Lung microvascular endothelial cell (primary cell): Measurements from ENCODE around the gene SSU72. TPM values are rescaled to one million over a fixed set of nuclear protein-coding genes. Genes with fewer than 3 reads are reported as not detected.
A peak's percentile ranks its signal among the peaks of the same experiment; 100 is the strongest.

Source experiments
- DNase-seq, 2 donors: peaks; one replicate each; pipeline versions ENCODE4 v3.0.0 to v3.0.0-alpha.2; 2010; ENCODE audit warnings: low read depth in 2 of 2
- total RNA-seq: library from RNA; depleted of rRNA; stranded (reverse); fragments of >200 nt; gene quantifications from 2 replicates; pipeline ENCODE4 v1.2.1, GENCODE V29; 2014

The SSU72 gene
- total RNA-seq, 1 donor from 2014 or later = 50.8 TPM

DNA sequence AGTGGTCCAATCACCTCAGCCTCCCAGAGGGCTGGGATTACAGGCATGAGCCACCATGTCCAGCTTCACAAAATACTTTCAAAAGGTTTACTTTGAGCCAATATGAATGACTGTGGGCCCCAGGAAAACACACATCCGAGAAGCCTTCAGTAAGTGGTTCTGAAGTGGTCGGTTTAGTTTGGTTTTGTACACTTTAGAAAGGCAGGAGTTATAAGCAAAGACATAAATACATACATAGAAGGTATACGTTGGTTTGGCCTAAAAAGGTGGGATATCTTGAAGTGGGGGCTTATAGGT is 37.4 kb upstream of the SSU72 start:
- DNase-seq = no peak

DNA sequence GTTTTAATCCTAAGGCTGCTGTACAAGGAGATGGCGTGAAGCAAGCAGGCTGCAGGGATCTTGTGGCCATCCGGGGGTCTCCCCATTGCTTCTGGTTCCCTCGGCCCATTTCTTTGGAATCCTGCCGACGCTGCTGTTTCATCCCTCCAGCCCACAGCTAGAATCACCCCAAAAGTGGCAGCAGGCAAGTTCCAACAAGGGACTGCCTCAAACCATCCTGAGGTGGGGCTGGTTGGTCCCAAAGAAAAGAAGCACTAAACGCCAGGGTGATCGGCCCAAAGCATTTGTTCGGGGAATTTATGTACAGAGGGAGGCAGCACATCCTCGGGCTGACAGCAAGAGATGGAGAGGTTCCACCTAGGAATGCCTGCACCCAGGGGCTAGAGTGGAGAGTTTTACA is 36.1 kb upstream of the SSU72 start:
- DNase-seq = no peak

DNA sequence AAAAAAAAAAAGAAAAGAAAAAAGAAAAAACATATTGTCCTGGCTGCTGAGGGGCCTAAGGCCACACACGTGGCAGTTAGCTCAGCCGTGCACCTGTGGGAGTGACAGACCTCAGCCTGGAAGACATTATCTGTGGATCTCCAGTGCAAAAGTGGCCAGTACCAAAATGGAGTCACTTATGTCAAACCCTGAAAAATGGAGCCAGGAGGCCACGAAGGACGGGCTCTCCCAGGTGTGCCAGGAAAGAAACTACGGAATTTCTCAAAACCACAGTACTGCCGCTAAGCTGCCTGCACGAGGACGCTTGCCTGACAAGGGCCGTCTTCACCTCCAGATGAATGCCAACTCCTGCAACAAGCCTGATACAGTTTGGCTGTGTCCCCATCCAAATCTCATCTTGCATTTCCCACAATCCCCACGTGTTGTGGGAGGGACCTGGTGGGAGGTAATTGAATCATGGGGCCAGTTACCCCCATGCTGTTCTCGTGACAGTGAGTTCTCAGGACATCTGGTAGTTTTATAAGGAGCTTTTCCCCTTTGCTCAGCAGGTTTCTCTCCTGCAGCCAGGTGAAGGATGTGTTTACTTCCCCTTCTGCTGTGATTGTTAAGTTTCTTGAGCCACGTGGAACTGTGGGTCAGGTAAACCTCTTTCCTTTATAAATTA is 35.3 kb upstream of the SSU72 start:
- DNase-seq = no peak

DNA sequence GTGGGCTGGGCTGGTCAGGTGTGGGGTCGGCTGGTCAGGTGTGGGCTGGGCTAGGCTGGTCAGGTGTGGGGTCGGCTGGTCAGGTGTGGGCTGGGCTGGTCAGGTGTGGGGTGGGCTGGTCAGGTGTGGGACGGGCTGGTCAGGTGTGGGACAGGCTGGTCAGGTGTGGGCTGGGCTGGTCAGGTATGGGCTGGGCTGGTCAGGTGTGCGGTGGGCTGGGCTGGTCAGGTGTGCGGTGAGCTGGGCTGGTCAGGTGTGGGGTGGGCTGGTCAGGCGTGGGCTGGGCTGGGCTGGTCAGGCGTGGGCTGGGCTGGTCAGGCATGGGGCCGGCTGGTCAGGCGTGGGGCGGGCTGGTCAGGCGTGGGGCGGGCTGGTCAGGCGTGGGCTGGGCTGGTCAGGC is 31.6 kb upstream of the SSU72 start:
- no peak for DNase-seq

DNA sequence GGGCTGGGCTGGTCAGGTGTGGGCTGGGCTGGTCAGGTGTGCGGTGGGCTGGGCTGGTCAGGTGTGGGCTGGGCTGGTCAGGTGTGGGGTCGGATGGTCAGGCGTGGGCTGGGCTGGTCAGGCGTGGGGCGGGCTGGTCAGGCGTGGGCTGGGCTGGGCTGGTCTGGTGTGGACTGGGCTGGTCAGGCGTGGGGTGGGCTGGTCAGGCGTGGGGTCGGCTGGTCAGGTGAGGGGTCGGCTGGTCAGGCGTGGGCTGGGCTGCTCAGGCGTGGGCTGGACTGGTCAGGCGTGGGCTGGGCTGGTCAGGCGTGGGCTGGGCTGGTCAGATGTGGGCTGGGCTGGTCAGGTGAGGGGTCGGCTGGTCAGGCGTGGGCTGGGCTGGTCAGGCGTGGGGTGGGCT is 31.1 kb upstream of the SSU72 start:
- no peak for DNase-seq

DNA sequence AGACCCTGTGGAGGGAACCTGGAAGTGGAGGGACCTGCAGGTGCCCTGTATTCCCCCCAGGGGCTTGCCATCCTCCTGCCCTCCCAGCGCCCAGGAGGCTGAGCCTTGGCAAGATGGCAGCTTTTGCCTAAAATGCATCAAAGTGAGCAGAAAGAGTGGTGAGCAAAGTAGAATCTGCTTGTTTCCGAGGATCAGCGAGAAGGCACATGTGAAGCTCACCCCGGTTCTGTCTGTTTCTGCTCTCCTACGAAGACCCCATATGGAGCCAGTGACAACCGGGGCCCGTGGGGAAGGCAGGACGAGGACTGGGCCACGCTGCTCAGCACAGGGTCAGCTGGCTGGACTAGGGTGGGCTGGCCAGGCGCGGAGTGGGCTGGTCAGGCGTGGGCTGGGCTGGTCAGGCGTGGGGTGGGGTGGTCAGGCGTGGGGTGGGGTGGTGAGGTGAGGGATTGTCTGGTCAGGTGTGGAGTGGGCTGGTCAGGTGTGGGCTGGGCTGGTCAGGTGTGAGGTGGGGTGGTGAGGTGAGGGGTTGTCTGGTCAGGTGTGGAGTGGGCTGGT is 30.4 kb upstream of the SSU72 start:
- no peak for DNase-seq

DNA sequence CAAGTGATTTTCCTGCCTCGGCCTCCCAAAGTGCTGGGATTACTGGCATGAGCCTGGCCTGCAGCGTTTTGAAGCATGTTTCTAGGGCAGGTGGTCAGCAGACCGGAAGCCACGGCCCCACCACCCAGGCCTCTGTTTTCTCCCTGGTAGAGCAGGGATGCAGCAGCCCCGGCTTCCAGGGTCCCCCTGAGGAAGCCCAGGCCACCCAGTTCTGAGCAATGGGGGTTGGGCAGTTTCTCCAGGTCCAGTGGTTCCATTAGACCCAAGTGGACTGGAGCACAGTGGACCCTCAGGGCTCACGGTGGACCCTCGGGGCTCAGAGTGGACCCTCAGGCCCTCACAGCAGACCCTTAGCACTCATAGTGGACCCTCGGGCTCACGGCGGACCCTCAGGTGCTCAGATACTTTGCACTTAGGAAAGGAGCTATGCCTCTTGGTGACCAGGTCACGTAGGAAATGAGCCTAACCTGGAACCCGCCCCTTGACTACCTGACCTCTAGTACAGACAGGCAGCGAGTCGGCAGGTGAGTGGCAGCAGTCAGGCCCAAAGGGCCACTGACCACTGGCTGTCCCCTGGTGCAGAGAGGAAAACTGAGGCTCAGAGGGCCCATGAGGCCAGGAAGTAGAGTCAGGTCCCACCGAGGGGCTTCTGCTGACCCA is 29.8 kb upstream of the SSU72 start:
- no peak for DNase-seq

DNA sequence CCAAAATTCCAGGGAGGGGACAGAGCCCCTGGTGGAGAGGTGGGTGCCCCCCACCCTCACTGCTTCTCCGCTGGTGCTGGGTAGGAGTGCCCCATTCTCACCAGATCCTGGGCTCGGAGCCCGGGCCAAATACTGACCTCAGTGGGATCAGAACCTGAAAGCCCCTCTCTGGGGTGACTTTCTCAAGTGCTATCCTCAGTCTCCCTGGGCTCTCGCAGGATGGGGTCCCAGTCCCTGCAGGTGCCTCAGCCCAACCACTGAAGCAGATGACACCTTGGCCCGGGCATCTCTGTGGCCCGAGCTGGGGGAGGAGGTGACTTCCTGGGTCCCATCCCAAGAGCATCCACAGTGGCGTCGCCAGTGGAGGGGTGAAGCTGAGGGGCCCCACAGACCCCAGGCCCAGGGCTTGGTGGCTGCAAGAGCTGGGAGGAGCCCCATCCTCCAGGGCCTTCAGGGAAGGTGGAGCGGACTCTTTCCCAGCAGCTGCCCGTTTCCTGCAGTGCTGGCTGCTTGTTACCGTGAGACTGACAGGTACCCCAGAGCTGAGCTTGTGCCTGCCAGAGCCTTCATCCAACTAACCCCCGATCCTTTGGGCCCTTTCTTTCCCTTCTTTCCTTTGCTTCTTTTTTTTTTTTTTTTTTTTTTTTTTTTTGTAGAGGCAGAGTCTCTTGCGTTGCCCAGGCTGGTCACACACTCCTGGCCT is 29.2 kb upstream of the SSU72 start:
- DNase-seq = no peak

DNA sequence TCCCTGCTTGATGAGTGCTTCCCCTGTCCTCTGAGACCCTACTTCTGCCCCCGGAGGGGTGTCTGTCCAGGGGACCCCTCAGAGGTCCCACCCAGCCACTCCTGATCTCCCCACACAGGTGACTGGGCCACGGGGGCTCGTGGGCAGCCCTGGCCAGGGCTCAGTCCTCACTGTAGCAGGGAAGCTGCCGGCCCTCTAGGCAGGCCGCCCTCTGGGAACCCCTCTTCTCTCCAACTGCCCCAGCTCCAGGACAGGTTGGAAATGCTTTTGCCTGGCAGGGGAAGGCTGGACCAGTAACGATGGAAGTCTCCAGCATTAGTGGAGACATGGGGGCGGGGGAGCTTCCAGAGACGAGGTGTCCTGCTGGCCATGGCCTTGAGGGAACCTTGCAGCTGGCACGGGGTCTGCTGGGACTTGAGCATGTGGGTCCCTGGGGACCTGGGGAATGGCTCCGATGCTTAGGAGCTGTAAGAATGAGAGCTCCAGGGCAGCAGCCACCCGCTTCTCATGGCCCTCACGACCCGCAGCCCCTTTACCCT is 28.4 kb upstream of the SSU72 start:
- no peak for DNase-seq

DNA sequence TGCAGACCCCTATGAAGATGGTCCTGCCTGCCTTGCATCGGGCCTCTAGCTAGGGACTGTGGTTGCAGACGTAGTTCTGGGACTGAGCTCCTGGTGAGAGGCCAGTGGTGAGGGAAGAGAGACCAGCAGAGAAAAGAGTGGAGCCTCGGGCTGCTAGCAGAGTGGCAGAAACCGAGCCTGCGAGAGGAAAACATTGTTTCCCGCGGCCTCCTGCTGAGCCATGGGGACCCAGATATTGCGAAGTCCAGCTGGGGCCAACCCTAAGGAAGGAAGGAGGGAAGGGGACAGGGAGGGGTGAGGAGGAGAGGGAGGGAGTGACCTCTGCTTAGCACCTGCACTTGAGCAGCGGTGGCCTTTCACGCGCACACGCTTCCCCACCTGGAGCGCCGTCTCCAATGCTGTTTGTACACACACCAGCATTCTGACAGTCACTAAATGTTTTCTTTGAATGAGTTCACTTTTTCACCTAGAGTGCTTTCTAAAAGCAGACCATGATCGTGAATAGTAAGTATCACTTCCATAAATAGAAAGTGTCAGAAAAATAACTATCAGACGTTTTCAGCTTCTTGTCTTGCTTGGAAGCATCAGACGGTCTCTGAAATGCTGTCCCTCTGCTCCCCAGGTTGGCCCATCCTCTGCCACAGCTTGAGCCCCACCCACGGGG is 27.8 kb upstream of the SSU72 start:
- no peak for DNase-seq

DNA sequence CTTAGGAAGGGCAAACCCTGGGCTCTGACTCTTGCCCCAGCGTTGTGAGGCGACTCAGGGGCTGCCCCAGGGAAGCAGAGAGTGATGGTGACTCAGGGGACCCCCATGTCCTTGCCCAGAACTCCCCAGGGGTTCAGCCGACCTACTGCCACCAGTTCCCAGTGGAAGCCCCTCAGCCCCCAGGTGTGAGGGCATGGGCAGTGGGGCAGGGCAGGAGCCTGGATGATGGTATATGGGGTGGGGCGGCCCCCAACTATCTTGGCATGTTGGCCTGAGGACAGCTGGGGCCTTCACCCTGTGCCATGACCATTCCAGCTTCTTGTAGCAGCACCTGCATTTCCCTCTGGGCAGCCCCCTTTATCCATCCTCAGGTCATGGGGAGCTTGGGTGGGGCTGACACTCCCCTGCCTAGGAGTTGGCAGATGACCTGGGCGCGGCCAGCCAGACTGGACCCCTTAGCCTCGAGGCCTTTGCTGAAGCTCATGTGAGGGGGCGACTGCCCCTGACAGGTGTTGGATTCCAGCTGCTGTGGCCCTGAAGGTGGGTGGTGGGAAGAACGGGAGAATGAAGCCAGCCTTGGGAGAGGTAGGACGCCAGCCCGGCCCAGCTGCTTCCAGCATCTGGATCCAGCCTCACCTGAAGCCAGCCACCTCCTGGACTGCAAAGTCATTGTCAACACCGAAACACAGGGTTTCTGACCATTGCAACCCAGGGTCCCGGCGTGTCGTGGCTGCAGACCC is 27.1 kb upstream of the SSU72 start:
- no peak for DNase-seq

DNA sequence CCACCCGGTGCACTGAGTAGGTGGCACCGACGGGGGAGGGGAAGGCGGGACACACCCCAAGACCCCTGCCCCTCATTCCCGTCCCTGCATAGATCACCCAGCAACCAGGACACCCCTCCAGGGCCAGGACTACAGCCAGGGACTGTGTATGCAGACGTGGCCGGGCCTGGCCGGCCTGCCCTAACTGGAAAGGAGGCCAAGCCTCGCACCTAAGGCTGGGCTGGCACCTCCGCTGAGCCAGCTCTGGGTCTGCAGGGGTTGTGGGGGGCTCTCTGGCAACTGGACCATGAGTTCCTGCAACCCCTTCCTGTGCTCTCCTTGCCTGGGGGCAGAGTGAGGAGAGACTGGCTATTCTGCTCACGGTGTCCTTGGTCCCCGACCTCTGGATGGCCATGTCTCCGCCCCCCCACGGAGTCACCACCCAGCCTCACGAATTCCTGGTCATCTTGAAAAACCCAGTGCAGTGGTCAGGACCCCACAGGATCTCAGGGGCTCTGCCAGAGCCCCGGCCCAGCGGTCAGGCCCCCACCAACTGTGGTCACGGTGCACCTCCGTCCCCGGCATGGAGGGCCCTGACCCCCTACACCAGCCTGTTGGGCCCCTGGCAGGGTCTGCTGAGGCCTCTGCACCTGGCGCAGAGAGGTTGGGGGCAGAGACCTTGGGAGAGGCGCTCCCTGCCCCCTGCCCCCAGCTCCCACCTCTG is 26.3 kb upstream of the SSU72 start:
- DNase-seq = no peak

DNA sequence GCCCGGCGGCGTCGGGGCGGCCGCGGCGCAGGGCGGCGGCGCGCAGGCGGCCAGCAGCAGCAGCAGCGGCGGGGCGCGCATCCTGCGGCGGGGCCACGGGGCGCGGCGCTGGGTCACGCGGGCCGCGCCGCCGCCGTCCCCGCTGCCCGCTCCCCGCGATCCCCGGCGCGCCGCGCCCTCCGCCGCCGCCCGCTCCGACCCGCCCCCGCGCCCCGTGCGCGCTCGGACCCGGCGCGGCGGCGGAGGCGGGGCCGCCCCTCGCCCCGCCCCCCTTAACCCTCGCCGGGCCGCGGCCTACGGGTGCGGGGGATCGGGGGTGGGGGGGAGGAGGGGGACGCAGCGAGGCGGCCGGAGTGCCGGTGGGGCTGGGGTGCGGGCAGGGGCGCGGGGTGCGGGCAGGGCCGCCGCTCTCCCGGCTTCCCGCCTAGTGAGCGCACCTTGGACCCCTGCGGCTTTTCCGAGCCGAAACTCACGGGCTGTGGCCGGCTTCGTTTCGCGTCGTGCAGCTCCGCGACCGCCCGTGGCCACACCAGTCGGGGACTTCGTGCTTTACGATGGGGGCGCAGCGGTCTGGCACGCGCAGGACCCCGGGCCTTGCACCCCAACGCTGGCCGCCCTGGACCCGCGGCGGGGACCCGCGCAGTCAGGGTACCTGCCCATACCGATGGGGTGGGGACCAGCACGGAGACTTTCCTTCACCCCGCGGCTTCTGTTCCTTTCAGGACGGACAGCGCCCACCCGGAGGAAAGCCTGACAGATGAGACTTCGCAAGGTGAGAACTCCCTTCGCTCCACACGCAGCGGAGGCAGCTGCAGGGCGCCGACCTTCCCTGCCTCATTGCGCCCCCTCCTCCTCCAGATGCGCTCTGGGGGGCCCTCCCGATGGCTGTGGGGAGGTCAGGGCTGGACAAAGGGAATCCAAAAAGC is 25.5 kb upstream of the SSU72 start, which contains the start of gene FNDC10:
Gene FNDC10 (minus strand): TSS at position 201 of the 926 bp plus-strand sequence. CDS start 120 bp downstream, at position 81.
- DNase-seq = no peak

DNA sequence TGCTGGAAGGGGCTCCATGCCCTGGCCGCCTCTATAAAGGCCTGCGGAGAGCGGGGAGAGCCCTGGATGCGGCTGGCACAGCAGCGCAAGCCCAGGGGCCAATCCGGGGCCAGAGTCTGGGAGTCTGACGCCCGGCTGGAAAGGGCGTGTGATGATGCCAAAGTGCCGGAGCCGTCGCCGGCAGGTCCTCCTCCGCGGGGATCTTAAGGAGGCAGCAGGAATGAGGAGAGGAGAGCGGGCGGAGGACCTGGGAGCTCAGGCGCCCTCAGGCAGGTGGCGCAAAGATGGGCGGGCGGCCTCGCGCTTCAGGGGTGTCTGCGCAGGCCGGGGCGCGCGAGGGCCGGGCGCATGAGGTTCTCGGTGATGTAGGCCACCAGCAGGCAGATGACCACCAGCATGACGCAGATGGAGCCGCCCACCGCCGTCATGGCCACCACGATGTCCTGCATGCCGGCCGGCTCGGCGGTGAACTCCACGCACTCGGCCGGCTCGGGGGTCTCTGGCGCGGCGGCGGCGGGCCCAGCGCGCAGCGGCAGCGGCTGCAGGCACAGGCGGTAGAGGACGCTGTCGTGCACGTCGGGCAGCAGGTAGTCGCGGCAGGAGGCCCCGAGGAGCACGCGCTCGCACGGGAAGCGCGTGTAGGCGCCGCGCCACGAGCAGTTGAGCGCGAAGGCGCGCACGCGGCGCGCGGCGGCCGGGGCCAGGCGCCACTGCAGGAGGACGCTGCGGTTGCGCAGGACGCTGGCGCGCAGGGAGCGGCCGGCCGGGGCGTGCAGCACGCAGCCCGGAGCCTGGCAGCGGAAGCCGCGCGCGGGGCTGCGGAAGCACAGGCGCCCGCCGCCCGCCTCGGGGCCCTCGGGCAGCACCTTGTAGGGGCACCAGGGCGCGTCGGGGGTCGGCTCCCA is 24.6 kb upstream of the SSU72 start:
- DNase-seq = peak; percentile 29 to 56

DNA sequence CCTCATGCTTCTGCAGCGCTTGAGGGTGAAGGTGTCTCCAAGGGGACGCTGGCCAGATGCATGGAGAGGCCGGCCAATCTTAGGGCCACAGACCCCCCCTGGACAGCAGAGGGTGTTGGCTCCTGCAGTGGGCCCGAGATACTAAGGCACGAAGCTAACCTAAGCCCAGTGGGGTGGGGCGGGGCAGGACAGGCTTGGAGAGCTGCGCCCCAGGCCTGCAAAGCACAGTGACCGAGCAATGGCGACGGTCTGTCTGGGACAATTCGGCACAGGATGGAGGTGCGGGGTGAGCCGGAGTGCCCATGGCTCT is 24.0 kb upstream of the SSU72 start:
- DNase-seq = no peak

DNA sequence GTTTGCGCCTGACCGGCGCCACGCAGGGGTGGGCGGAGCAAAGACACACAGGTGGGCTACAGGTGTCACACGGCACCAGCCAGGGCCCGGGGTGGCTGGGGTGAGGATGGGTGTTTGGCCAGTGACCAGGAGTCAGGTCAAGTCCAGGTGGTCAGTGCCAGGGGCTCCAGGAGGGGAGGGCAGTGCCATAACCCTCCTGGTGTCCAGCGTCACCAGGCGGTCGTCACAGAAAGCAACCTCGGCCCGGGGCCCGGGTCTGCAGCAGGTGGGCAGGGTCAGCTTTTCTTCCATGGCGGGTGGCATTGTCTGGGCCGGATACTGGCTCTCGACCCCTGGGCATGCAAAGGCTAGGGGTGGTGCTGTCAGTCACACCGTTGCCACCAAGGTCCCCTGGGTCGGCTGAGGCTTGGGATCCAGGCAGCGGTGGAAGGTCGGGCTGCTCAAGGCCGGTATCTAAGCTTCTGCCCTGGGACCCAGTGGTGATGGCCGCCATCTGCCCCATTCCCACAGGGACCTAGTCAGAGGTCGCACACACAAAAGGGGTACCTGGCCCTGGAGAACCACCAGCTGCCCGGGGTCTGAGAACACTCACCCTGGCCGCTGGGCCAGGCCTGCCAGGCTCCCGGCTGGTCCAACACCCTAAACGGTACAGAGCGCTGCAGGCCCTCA is 23.5 kb upstream of the SSU72 start:
- DNase-seq = no peak

DNA sequence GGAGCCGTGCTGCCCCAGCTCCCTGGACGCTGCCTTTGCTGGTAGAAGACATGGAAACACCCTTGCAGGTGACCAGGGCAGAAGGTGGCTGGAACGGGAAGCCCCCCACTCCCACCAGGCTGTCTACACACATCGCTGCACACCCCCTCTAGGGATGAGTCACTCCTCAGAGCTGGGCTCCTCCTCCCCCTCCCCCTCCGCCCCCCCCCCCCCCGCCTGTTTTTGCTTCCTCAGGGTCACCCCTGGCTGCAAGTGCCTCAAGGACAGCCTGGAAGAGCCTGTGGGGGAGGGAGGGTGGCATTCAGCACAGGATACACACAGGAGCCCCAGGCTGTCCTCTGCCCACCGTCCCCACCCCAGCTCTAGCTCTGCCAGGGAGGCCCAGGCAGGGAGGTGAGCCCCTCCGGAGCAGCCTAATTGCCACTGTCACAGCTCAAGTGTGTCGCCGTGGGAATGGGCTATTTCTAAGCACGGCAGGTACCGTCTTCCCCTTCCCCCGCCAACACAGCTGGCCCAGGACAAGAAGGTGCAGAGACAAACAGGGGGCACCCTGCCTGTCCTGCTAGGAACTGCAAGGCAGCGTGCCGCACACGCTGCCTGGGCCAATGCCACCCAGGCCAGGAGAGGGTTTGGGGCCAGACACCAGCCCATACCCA is 22.7 kb upstream of the SSU72 start:
- DNase-seq = peak; percentile 26 to 35
